ENCODE data around the gene KMT2C.

The KMT2C gene

DNA sequence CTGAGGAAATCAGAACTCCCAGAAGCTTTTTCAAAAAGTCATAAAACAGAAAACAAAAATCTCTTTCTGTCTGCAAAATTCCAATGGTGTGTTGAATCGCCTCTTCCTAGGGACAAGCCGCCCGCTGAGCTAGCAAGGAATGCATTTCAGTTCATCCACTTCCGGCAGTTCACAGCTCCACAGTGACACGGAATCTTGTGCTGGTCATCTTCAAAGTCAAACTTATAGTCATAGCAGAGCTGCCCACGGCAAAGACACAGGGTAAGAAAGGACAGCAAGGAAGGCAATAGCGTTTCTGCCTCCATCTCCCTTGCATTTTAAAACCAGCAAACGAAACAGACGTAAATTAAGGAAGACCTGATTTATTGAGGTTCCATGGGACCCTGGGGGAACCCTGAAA, 299.1 kb downstream of the KMT2C start:
- no peak for DNase-seq

DNA sequence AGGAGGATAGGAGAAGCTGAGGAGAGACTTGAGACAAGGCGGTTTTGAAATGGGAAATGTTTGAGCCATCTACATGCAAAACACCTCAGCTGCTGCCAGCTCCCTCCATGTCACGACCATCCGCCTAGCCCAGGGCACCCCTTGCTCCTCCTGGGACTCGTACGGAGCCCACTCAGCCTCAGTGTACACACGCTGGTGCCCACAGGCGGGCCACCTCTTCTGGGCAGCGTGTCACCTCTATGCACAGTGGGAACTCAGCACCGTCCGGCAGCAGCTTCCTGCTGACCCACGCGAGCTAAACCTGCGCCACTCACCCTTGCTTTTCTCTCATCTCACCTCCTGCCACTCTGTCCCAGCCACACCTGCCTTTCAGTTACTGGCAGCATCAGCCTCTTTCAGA, 302.0 kb downstream of the KMT2C start:
- DNase-seq, result no peak

DNA sequence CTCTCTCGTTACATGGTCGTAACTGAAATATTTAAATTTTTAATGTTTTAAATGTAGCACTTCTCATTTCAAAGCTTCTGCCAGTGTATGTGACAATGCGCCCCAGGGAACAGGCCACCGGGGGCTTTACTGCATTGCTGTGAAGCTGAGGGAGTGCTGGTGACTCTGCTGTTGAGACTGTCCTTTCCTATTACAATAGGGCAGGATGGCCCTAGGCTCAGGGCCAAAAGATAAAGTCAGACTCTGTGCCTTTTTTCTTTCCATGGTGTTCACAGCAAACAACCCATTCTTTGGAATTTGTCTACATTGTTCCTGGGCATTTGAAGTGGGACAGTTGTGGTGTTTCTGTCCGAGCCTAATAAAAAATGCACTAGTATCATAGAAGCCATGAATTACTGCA, 303.0 kb downstream of the KMT2C start:
- DNase-seq, result no peak

DNA sequence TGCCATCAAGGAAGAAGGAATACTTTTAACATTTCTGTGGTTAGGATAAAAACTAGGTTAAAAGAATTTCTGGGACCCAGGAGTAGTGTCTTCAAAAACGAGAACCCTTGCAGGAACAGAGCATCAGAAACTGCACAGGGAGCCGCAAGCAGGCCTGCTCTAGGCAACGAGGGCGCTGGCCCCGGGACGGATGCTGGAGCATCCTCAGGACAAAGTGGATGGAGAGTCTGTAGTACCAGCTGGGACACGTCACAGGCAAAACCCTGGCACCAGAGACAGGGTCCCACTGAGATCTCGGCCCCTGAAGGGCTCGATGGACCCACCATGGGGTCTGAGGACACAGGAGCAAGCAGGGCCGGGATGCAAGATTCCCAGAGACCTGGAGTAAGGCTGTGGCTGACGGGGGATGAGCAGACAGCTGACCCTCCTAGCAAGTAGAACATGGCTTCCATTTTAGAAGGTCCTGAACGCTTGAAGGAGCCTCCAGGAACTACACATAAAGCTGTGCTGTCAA, 303.8 kb downstream of the KMT2C start:
- DNase-seq, result no peak

DNA sequence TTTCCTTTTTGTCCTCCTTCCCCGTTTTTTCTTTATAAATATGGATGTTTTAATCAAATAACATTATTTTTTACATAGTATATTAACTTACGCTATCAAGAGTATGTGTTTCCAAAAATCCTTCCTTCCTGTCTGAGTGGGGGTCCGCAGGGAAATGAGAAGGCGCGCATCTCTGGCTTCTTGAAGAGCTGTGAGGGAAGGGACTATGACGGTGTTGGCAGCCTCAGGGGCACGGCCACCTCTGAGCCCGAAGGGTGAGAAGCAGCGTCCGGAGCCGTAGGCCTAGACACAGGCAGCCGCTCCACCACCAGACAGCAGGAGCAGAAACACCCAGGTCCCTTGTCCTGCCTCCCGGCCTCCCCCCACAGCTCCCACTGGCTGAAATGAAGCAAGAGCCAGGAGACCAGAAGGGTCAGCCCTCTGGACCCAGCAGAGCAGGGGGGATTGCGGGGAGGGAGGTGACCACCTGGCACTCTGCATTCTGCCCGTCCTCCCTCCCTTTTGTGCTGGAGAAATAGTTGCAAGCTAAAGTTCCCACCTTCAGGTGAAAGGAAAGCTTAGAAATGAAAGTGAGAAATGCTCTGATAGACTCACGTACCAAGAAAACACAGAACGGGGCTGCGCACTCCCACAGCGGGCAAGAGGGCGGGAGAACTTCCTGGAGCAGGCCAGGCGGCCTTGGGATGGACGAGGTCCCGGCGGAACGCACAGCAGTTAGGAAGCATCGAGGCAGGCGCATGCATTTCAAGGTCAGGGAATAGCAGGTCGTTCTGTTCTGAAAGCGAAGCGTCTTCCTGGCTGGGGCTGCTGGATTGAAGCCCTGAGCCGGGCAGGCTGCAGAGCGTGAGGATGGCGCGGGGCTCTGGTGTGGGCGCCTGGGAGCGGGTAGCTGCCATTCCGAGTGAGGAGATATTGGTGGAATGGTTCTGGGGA, 304.9 kb downstream of the KMT2C start:
- no peak for DNase-seq

DNA sequence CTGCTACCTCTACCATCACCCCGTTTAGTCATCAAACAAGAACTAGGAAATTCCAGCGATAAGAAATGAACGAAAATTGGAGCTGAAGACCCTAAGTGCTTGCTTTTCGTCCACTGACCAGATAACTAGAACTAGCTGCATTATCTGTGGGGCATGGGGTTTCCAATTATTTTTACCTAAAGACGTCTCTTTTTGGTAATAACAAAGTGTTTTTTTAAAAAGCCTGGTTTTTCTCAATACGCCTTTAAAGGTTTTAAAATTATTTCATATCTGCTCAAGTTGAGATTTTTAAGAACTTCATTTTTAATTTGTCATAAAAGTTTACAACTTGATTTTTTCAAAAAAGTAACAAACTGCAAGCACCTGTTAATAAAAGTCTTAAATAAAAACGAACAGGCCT, 306.1 kb downstream of the KMT2C start:
- DNase-seq, result no peak

DNA sequence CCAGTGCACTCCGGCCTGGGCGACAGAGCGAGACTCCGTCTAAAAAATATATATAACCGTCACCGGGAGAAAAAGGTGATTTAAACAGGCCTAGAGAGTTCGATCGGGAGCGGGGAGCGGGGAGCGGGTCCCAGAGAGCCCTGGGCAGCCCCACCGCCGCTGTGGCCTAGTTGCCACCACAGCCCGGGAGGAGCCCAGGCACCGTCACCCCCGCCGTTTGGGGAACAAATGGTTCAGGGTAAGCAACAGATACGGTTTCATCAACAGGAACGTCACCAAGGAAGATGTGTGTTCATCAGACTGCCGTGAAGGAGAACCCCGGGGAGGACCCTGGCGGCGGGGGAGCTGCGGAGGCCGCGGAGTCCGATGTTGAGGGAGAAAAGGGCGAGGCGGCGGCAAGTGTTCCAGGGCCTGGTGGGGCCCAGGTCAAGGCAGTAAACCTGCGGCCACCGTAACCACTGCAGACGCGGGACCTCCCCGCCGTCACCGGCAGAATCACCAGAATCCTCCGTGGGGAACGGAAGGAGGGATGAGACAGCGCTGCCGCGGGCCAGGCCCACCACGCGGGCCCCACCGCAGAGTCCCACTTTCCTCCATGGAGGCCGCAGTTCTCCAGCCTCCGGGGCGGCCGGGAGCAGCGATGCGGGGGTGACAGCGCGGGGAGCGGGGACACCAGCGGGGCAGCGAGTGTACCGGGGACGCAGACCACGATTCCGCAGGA, 306.9 kb downstream of the KMT2C start:
- no peak for DNase-seq

DNA sequence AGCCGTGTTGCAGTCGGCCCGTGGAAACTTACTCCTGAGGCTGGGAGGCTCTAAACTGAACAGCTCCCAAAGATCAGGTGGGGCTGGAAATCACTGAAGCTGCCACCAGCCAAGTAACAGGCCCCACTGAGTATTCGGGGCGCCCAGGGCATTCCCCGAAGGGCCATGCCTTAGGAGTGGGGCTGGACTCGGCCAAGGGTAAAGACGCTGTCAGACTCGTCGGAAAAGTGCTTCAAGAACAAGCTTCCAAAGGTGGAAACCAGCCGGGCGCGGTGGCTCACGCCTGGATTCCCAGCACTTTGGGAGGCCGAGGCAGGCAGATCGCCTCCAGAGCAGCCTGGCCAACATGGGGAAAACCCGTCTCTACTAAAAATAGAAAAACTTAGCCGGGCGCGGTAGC, 307.6 kb downstream of the KMT2C start:
- no peak for DNase-seq

DNA sequence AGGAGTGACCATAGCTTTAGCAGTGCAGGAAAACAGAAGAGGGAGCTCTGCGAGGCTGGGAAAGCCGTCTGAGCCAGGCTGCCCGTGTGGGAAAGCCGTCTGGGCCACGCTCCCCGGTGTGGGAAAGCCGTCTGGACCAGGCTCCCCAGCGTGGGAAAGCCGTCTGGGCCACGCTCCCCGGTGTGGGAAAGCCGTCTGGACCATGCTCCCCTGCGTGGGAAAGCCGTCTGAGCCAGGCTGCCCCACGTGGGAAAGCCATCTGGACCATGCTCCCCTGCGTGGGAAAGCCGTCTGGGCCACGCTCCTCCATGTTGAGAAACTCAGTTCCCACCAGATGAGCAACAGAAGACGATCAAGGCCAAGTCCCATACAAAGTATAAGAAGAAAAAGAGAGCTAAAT, 308.6 kb downstream of the KMT2C start:
- no peak for DNase-seq

DNA sequence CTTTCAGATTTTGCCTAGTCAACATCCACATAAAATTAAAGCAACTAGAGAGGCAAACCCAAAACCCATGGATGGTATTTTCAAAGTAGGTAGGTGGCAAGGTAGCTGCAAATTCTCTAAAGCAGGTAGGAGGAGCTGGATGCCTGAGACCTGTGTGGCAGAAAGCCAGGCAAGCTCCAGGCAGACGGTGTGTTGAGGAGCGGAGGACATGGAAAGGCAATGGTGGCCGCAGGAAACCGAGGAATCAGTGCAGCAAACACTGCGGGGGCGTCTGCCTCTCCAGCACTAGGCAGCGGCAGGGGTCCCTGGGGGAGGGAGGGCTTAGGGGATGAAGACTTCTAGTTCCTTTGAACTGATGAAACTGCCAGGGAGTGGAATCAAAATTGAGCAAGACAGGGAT, 309.1 kb downstream of the KMT2C start:
- no peak for DNase-seq

DNA sequence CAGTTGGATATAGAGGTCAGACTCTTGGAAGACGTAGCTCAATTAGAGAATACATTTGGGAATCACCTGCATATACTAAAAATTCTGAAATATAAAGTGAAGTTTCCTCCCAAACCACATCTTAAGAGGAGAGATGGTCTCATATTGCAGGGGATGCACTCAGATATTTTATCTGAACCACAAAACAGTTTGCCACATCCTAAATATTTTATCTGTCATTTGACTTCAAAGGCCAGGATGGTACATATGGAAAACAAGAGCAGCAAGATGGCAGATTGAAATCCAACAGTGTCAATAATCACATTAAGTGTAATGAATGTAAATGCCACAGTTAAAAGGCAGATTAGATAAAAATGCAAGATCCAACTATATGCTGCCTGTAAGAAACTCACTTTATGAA, 313.3 kb downstream of the KMT2C start:
- no peak for DNase-seq

DNA sequence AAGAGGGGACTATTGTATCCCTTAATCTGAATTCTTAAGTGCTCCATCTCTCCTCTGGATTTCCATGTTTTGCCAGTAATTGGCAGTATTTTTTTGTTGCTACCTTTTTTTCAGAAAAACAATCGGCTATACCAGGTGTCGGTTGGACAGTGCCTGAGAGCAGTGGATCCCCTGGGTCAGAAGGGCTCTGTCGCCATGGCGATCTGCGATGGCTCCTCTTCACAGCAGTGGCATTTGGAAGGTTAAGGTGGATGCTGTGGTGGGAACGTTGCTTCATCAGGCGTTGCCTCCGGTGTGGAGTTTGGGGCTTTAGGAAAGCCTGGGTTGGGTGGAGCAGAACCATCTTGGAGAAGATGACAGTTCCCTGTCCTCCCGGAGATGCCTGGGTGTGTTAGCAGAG, 314.4 kb downstream of the KMT2C start:
- no peak for DNase-seq

DNA sequence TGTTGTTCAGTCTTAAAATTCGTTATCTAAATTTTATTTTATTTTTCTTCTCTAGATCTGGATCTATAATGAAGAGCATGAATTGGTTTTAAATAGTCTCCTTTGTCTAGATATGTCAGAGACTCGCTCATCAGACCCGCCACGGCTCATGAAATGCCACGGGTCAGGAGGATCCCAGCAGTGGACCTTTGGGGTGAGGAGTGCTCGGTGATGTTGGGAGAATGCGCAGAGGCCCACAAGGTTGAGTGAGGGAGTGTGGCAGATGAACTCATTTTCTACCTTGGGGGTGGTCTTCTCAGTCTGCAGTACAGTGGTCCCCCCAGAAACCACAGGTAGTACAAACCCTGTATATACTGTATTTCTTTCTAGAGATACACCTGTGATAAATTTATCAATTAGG, 315.0 kb downstream of the KMT2C start:
- no peak for DNase-seq

DNA sequence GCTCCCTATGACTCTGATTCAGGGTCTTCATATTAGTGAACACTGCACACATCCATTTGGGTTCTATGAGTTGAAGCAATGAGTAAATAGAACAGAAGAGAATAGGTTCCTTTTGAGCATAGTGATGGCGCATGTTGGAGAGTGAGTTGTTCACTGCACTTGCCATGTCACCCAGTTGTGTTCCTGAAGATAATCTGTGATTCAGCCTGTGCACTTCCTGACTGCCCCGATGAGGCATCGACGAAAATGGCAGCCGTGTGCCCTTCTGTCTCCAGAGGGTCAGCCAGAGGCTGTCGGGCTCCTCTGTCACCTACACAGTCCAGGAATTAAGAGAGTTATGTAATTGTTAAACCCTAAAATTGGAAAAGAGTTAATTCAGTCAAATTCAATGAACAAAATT, 315.6 kb downstream of the KMT2C start:
- no peak for DNase-seq

DNA sequence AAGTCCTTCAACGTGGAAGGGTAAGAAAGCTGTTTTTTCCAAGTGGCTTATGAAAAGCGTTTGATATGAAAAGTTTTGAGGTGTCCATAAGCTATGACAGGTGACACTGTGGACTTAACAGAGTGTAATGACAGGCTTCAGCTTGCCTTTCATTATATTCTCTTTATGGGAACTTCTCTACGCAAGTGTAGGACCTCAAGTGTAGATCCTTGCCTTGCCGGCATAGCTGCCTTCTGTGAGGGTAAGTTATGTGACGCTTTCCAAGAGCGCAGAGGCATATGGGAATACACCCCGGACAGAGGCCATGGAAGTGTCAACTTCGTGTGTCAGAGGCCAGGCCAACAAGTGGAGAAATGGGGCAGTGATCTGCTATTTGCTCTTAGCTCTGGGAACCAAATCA, 318.4 kb downstream of the KMT2C start:
- DNase-seq, result no peak

DNA sequence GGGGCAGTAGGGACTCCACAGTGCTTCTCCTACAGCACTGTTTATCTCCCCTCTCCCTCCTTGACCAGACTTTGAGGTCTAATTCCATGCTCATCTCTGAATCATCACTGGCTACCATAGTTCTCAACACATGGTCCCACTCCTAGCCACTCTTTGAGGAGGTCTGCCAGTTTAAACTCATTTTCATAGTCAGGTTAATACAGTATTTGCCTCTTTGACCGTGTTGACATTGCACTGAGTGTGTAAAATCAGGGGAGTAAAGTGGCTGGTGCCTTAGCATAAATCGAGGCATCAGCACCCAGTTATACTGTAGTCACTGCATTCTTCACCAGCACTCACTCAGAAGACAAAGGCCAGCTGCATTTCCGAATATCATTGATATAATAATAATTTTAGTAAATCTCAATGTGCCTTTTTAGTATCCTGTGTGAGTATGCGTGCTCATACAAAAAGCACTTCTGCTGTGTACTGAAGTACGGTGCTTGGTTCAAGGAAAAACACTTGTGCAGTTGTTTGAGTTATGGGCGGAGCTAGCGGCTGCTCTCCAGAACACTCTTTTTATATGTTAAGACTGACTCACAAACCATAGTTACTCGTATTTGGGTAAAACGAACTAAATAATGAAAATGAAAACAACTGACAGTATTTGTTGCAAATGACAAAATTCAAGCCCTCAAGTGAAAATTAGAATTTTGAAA, 320.6 kb downstream of the KMT2C start:
- no peak for DNase-seq

DNA sequence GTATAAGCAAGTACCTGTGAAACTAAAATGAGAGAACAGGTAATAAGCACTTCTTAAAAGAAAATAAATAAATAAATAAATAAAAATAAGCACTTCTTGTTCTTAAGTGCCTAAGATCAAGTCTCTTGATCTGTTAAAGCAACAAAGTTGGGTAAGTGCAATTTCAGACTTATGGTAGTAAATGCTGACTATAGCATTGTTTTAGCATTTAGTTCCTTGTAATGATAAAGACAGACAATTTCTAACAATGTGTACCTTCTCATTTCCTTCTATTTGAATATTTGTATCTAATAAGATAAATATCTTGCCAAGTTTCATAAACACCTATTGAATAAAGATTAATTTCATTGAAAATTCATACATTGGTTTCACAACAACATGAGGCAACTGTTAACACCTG, 323.0 kb downstream of the KMT2C start:
- no peak for DNase-seq

DNA sequence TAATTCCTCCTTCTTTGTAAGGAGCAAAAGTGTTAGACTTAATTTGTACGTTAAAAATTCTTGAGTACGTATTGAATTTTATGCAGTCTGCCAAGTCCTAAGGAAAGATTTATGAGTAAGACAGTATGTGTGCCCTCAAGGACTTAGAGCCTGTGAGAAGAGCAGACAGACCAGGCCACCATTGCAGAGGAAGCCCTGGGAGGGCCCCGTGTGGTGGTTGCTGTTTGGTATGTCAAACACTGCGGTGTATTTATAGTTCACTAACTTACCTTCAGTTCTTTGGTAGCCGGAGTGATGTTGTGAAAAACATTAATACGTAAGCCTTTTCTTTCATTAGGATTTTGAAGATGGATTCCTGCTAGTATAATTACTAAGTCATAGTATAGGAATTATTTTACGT, 327.4 kb downstream of the KMT2C start:
- DNase-seq, result no peak

DNA sequence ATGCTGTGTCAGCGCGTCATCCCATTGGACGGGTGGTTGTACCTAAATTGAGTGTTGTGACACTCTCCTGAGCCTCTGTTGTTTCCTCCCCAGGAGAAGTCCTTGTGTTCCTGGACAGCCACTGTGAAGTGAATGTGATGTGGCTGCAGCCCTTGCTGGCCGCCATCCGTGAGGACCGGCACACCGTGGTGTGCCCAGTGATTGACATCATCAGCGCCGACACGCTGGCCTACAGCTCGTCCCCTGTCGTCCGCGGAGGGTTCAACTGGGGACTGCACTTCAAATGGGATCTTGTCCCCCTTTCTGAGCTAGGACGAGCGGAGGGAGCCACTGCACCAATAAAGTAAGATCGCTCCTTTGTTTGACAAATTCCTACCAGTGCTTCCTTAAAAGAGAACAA, 327.9 kb downstream of the KMT2C start:
- DNase-seq, result no peak

DNA sequence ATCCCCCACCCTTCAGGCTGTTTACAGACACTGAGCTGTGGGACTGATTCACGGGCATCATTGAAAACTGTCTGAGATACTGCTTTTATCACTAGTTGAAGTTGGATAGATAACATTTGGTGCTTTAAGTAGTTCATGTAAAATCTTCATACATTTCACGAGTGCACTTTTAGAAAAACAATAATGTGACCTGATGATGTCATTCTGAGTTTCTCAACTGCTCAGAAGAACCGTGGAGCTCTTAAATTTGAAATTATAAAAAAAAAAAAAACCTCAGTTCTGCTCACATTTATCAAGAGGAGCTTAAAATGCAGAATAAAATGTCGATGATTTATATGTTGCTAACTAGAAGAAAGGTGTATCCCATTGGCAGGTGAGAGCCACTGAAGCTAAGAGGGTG, 328.8 kb downstream of the KMT2C start:
- DNase-seq, result no peak

DNA sequence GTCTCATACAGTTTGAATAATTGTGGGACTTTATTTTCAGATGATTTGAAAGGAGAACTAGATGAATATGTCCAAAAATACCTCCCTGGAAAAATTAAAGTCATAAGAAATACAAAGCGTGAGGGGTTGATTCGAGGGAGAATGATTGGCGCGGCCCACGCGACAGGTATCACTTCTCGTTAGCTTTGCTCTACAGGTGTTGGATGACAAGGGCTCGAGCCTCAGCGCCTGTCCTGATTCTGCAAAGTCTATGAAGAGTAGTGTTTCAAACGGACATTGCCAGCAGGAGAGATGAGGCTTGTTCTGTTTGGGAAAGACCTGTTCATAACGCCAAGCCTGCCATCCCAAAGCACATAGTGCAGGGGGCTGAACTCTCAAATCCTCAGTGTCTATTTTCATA, 330.6 kb downstream of the KMT2C start:
- DNase-seq, result no peak

DNA sequence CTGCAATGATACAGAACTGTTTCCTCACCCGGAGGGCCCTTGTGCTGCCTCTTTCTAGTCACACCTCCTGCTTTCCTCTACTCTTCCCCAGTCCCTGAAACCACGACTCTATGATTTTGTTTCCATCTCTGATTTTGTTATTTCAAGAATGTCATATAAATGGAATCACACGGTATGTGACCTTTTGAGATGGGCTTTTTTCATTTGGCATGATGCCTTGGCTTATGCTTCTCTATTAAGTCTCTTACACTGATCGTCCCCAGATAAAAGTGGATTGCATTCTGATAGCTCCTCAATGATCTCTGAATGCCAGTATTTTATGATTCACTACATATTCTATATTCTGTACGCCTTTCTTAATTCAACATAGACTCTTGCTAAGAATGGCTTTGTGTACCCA, 332.1 kb downstream of the KMT2C start:
- no peak for DNase-seq

DNA sequence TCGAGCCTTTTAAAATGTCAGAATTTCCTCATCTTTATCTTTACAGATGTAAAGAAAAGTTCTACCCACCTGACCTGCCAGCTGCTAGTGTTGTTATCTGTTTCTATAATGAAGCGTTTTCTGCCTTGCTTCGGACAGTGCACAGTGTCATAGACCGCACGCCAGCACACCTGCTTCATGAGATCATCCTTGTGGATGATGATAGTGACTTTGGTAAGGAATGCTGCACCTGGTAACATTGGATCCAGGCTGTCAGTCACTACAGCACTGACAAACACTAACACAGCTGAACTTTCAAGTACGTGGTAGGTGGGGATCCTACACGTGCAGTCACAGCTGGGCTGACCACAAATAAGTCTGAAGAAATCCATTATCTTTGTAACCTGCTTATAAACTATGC, 332.7 kb downstream of the KMT2C start:
- DNase-seq, result no peak

DNA sequence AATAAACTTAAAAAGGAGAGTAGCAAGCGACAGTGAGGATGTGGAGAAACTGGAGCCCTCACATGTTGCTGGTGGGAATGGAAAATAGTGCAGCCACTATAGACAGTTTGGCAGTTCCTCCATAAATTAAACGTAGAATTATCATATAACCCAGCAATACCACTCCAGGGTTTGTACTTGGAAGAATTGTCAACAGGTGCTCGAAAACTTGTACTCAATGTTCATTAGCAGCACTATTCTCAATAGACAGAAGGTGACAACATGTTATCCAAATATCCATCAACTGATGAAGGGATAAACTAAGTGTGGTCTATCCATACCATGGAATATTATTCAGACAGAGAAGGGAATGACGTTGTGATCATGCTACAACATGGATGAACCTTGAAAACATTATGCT, 338.5 kb downstream of the KMT2C start:
- DNase-seq, result no peak

All from activated CD4-positive, alpha-beta T cell treated with anti-CD3 and anti-CD28 coated beads, Interleukin-2, Interleukin-6, amounts not matched to agents 100 ng/mL and 50 ng/mL, durations not matched to agents 16 hours and 8 hours (primary cell).